Activated T-cell treated with anti-CD3 and anti-CD28 coated beads, Interleukin-2, amount 50 U/mL, for 72 hours (primary cell): Measurements from ENCODE around the gene EFL1. TPM values are rescaled to one million over a fixed set of nuclear protein-coding genes. Genes with fewer than 3 reads are reported as not detected.
"Not testable (repeated sequence)": the region's sequence is repeated elsewhere in the genome, so short reads cannot be mapped to it uniquely, and the experiment has no call there.

Experiments used
- ATAC-seq, 2 donors: fragments of 150-1000 bp; cut with Tn5 transposase; replicated peaks in 1 of 2; 2 replicates each; pipeline ENCODE4 v1.10.0; 2021; ENCODE audit warnings: moderate library complexity in 2 of 2, mild to moderate bottlenecking in 1 of 2
- DNase-seq, 2 donors: peaks; one replicate each; pipeline ENCODE4 v3.0.0; 2021 to 2022; ENCODE audit warnings: mixed read lengths in 1 of 2
- H3K27ac Mint-ChIP-seq: one replicate; pipeline ENCODE4 v1.8.0; 2022; ENCODE audit warnings: mild to moderate bottlenecking, moderate library complexity, mixed read lengths
- H3K27me3 Mint-ChIP-seq: one replicate; pipeline ENCODE4 v1.8.0; 2022; ENCODE audit warnings: low read depth, mixed read lengths
- H3K36me3 Mint-ChIP-seq, 2 donors: one replicate each; pipeline ENCODE4 v1.8.0; 2022; ENCODE audit warnings: mixed read lengths in 2 of 2, mild to moderate bottlenecking in 1 of 2; ENCODE audit not compliant: insufficient read depth in 2 of 2
- H3K4me1 Mint-ChIP-seq: one replicate; pipeline ENCODE4 v1.8.0; 2022; ENCODE audit warnings: low read depth, mixed read lengths
- H3K4me3 Mint-ChIP-seq, 2 donors: one replicate each; pipeline ENCODE4 v1.8.0; 2022; ENCODE audit warnings: mild to moderate bottlenecking in 2 of 2, mixed read lengths in 2 of 2, moderate library complexity in 2 of 2
- H3K9me3 Mint-ChIP-seq, 2 donors: one replicate each; pipeline ENCODE4 v1.8.0; 2022; ENCODE audit warnings: mixed read lengths in 2 of 2
- total RNA-seq, 2 donors: library from RNA; stranded (reverse); gene quantifications; one replicate each; pipeline ENCODE4 v1.2.3, GENCODE V29; 2022

The EFL1 gene
- total RNA-seq, 2 donors from 2014 or later: 26.7 to 26.9 TPM

- H3K36me3 Mint-ChIP-seq: peaks cover 2 to 11% of the 10 kb centered on the region in 2 donors
- H3K4me1 Mint-ChIP-seq, H3K27me3 Mint-ChIP-seq, H3K4me3 Mint-ChIP-seq, DNase-seq, ATAC-seq, H3K27ac Mint-ChIP-seq, H3K9me3 Mint-ChIP-seq: not testable (repeated sequence)
These were observed 50.3 kb downstream of the EFL1 start for GRCh38 chr15:82212201-82212600.

GRCh38 chr15:82210066-82210597 is 52.4 kb downstream of the EFL1 start:
- H3K4me1 Mint-ChIP-seq, DNase-seq, H3K27ac Mint-ChIP-seq, ATAC-seq, H3K9me3 Mint-ChIP-seq, H3K4me3 Mint-ChIP-seq, H3K27me3 Mint-ChIP-seq: not testable (repeated sequence)
- peaks cover 2 to 13% of the 10 kb centered on the region in 2 donors for H3K36me3 Mint-ChIP-seq

- H3K27me3 Mint-ChIP-seq, H3K36me3 Mint-ChIP-seq, H3K9me3 Mint-ChIP-seq, ATAC-seq, H3K4me3 Mint-ChIP-seq, H3K4me1 Mint-ChIP-seq, H3K27ac Mint-ChIP-seq, DNase-seq: not testable (repeated sequence)
These were observed 58.0 kb downstream of the EFL1 start for GRCh38 chr15:82204575-82204974.

- no peaks in the 10 kb centered on the region for H3K27me3 Mint-ChIP-seq
These were observed 64.6 kb downstream of the EFL1 start for GRCh38 chr15:82197733-82198594.

GRCh38 chr15:82196353-82196752 is 66.2 kb downstream of the EFL1 start:
- H3K4me3 Mint-ChIP-seq: no peak overlapping the region
- H3K4me1 Mint-ChIP-seq: peaks cover 6% of the 10 kb centered on the region
- peaks cover 0 to 2% of the 10 kb centered on the region in 2 donors for H3K36me3 Mint-ChIP-seq
- no peaks in the 10 kb centered on the region for H3K27me3 Mint-ChIP-seq
- ATAC-seq (no peak), DNase-seq (no peak)
- no peak overlapping the region for H3K27ac Mint-ChIP-seq
- H3K9me3 Mint-ChIP-seq: no peaks in the 10 kb centered on the region

More at GRCh38 chr15:82197733-82198594, 64.6 kb downstream of the EFL1 start:
- H3K27ac Mint-ChIP-seq: no peak overlapping the region
- no peak overlapping the region for H3K4me3 Mint-ChIP-seq
- DNase-seq (peak; percentile 54 to 59), ATAC-seq (peak; percentile 76 to 77)
- peaks cover 6% of the 10 kb centered on the region for H3K4me1 Mint-ChIP-seq
- H3K9me3 Mint-ChIP-seq: no peaks in the 10 kb centered on the region
- peaks cover 0 to 2% of the 10 kb centered on the region in 2 donors for H3K36me3 Mint-ChIP-seq

GRCh38 chr15:82195818-82196217 is 66.7 kb downstream of the EFL1 start:
- ATAC-seq, DNase-seq, H3K36me3 Mint-ChIP-seq, H3K27me3 Mint-ChIP-seq, H3K27ac Mint-ChIP-seq, H3K4me3 Mint-ChIP-seq, H3K9me3 Mint-ChIP-seq, H3K4me1 Mint-ChIP-seq: not testable (repeated sequence)

GRCh38 chr15:82194488-82194887 is 68.0 kb downstream of the EFL1 start:
- H3K27ac Mint-ChIP-seq, H3K9me3 Mint-ChIP-seq, DNase-seq, H3K36me3 Mint-ChIP-seq, H3K27me3 Mint-ChIP-seq, H3K4me1 Mint-ChIP-seq, ATAC-seq, H3K4me3 Mint-ChIP-seq: not testable (repeated sequence)

GRCh38 chr15:82193435-82193834 is 69.1 kb downstream of the EFL1 start:
- not testable (repeated sequence) for DNase-seq, H3K4me1 Mint-ChIP-seq, H3K27ac Mint-ChIP-seq, H3K36me3 Mint-ChIP-seq, H3K4me3 Mint-ChIP-seq, H3K27me3 Mint-ChIP-seq, H3K9me3 Mint-ChIP-seq, ATAC-seq

GRCh38 chr15:82192394-82192793 is 70.1 kb downstream of the EFL1 start:
- H3K9me3 Mint-ChIP-seq, H3K4me3 Mint-ChIP-seq, DNase-seq, H3K27me3 Mint-ChIP-seq, H3K27ac Mint-ChIP-seq, H3K4me1 Mint-ChIP-seq, H3K36me3 Mint-ChIP-seq, ATAC-seq: not testable (repeated sequence)

GRCh38 chr15:82186719-82187406 is 75.7 kb downstream of the EFL1 start:
- Mint-ChIP-seq H3K9me3 (no peaks in the 10 kb centered on the region), H3K27ac (no peak overlapping the region), H3K36me3 (no peaks in the 10 kb centered on the region), H3K4me3 (no peak overlapping the region), H3K27me3 (no peaks in the 10 kb centered on the region), H3K4me1 (no peaks in the 10 kb centered on the region)
- DNase-seq: no peak
- ATAC-seq: no peak

GRCh38 chr15:82186161-82186560 is 76.4 kb downstream of the EFL1 start:
- no peak overlapping the region for H3K4me3 Mint-ChIP-seq
- ATAC-seq (no peak), DNase-seq (no peak)
- H3K36me3 Mint-ChIP-seq: no peaks in the 10 kb centered on the region
- H3K27ac Mint-ChIP-seq: no peak overlapping the region
- no peaks in the 10 kb centered on the region for H3K9me3 Mint-ChIP-seq
- H3K4me1 Mint-ChIP-seq: no peaks in the 10 kb centered on the region
- H3K27me3 Mint-ChIP-seq: no peaks in the 10 kb centered on the region

GRCh38 chr15:82184776-82185175 is 77.8 kb downstream of the EFL1 start:
- DNase-seq: no peak

GRCh38 chr15:82184355-82184754 is 78.2 kb downstream of the EFL1 start:
- Mint-ChIP-seq H3K4me1 (no peaks in the 10 kb centered on the region), H3K36me3 (no peaks in the 10 kb centered on the region), H3K4me3 (no peak overlapping the region), H3K27ac (no peak overlapping the region), H3K27me3 (no peaks in the 10 kb centered on the region), H3K9me3 (no peaks in the 10 kb centered on the region)
- no peak for ATAC-seq
- DNase-seq: no peak

More at GRCh38 chr15:82184776-82185175, 77.8 kb downstream of the EFL1 start:
- H3K4me1 Mint-ChIP-seq: no peaks in the 10 kb centered on the region
- no peak overlapping the region for H3K4me3 Mint-ChIP-seq
- H3K27me3 Mint-ChIP-seq: no peaks in the 10 kb centered on the region
- H3K27ac Mint-ChIP-seq: no peak overlapping the region
- ATAC-seq: no peak
- no peaks in the 10 kb centered on the region for H3K36me3 Mint-ChIP-seq
- H3K9me3 Mint-ChIP-seq: no peaks in the 10 kb centered on the region
